ENCODE results near the gene STAC3.

The STAC3 gene

DNA sequence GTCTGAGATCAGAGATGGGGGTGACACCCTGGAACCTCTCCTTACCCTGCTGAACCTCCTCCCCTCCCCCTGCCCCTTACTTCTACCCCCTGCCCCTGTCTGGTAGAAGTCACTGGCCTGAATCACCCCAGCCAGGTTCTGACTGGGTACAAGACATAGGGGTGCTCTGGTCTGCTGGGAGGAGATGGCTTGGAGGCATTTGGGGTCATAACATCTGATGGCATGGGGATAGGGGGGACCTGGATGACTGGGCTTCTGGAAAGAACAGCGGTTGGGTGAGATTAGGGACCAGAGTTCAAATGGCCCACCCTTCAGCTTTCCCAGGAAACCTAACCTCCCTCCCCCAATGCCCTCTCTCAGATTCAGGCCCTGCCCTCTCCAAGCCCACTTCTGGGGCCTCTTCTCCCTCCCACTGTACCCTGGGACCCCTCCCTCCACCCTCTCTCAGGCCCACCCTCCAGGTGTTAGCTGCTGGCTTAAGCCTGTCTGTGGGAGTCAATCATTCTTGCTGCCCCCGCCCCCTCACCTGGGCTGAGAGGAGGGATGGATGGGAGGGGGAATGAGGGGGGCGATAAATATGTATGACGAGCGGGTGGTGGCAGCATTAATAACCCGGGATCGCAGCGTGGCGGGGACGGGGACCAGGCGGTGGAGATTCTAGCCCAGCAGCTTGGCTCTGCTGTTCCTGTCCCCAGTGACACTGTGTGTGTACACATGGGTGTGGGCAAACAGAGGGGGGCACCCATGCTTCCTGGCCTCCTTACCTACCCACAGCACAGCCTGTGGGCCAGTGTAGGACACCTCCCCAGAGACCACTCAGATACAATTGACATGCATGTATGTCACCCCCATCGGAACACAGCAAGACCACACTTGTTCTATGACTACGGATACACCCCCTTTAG is 28.4 kb downstream of the STAC3 start:
- no peak for DNase-seq (ENCODE audit: low read depth)

DNA sequence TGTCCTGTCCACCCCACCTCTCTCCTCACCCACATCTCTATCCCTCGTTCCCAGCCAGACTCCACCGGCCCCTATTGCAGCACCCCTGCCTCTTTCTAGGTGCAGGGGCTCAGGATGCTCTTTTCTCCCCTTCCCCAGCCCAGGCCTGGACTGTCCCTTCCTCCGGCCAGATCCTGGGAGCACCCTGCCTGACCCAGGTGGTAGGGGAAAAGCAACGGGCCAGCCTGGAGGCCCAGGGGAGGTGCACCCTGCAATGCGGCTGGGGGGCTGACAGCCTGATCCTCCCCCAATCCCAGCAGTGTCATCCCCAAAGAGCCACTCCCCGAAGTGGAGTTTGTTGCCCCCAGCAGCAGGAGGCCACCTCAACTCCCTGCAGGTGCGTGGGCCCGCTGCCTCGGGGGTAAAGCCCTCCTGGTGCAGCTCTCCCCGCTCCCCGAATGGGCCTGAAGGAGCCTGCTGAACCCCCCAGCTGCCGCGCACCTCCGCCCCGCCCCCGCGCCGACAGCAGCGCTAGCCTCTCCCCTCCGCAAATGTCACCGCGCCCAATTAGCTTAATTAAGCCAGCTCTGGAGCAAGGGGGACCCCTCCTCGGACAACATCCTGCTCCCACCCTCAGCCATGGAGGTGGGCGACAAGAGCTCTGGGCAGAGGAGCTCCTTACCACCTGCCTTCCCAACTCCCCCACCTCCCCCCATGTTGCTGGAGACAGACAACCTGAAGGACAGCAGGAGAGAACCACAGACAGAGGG is 29.6 kb downstream of the STAC3 start:
- DNase-seq (ENCODE audit: low read depth): no peak

DNA sequence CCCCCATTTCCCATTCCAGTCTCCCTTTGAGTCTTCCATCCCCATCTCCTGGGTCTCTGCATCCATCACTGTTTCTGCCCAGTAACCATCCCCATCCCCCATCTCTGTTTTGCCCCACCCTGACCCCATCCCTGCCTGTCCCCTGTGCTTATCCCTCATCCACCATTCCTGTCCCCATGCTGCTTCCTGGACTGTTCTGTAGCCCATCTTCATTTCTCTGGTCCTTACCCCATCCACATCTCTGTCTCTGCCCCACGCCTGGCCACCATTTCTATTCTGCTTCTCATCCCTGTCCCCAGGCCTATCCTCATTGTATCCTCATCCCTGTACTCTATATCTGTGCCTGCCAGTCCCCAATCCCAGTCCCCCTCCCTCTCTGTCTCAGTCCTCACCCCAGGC is 30.2 kb downstream of the STAC3 start:
- no peak for DNase-seq (ENCODE audit: low read depth)

DNA sequence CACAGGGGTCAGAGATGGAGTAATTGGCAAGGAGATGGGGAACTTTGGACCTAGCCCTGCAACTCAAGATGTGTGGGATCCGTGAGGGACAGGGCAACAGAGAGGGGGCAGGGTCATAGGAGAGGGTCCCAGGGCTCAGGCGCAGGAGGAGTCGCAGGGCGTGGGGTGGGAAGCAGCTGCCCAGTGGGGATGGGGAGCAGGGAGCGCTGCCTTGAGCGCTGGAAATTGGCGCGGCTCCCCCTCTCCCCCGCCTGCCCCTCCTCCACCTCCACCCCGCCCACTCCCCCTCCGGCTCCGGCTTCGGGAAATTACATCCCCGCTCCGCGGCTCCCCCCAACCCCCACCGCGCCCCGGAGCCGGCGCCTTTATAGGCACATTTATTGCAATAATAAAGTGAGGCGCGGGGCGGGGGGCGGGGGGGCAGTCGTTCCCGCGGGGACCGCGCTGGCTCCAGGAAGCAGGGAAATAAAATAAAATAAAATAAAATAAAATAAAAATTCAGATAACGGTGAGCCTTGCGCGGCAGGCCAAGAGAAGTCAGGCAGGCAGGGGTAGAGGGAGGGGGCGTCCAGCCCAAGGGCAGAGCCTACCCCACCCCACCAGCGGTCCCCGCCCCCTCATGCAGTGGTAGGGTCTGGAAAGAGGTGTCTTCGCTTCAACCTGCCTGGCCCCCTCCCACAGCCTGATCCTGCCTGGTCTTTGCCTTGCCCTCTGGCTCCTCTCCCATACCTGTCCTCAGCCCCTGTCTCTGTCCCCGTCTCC is 30.8 kb downstream of the STAC3 start:
- DNase-seq (ENCODE audit: low read depth): no peak

DNA sequence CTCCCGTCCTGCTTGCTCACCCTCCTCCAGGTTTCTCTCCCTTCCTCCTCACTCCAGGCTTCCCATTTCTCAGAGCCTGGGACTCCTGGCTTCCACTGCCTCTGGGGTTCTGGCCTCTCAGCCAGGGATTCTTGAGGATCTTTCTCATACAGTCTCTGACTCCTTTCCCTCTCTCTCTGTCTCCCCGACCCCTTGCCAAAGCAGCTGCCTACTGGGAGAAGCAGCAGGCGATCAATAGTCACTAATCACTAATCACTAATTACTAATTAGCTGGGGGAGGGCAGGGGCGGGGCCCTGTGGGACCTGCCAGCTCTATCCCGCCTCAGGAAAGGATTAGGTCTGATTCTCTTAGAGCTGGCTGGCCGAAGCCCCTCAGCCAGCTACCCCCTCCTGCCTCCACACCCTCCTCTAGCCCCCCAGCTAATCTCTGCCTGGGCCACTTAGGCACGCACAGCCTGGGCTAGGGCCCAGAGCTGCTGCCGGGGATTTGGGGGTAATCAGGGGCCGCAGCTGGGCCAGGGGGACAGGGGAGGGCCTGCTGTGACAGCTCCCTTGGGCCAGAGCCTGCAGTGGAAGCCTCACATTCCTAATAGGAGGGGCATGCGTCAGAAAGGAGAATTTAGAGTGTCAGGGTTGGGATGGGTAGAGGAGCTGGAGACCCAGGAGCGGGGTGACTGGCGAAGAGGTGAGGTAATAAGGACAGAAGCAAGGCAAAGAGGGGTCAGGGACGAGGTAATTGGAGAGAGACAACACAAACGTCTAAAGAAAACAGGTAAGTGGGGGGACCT is 31.6 kb downstream of the STAC3 start:
- DNase-seq (ENCODE audit: low read depth): no peak

DNA sequence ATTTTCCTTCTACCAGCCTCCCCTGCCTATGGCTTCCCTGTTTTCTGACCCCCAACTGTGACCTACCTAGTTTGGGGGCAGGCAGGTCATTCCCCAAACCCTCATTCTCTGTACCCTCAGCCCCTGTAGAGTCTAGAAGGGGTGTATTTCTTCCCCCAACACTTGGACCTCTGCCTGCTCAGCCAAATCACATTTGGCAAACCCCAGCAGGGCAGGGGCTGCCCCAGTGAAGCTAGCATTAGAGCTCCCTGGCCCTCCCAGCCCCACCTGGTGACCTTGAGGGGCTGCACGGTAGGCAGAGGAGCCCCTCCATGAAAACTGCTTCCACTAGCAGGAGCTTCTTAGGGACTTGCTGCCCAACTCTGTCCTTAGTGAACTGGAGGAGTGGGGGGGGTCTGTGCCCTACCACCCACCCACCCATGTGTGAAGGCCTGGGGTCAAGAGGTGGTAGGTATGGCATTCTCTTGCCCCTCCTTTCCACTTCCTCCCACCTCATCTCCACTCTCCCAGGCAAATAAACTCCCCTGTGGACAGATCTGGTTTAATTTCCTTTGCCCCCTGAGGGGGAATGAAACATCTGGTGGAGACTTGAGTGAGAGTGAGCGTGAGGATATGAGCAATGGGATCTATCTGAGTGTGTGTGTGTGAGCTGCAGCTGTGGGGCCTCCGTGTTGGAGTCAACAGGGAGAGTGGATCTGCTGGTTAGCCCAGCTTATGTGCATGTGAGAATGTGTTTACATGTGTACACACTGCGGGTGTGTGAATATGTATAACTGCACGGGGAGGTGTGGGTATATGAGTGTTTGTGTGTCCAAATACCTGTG is 32.7 kb downstream of the STAC3 start:
- DNase-seq (ENCODE audit: low read depth): no peak

DNA sequence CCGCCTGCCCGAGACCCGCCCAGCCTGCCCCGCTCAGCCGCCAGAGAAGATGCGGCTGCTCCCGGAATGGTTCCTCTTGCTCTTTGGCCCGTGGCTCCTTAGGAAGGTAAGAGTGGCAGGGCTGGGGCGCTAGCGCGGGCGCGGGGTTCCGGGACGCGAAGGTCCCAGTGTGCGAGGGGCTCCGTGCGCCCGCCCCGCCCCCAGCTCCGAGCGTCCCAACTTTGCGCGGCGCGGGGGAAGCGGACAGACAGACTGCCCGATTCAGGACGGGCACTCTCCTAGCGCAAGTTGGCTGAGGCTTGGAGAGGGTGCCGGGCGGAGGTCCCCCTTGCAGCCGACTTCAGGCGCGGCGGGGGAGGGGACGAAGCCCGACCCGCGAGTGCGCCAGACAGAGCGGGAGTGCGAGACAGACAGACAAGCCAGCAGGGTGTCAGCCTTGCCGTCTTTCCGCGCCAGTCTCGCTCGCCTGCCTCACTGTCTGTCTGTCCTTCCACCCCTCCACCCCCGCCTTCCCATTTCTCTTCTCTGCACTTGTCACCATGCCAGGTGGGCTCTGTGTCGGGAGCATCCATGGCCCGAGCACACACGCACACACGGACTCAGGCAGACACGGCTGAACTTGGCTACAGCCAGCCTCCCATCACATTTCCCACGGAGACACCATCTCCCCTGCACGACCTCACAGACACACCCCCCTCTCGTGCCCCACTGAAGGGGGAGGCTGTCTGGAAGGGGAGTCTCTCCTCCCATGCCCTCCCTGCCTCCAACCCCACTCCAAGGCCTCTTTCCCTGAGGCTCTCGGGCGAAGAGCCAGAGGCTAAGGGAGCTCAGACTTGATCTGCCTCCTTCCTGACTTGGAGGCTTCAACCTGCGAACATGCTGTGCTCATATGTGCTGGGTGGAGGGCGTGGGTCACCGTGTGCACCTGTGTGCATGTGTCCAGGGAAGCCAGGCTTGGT is 33.8 kb downstream of the STAC3 start:
- no peak for DNase-seq (ENCODE audit: low read depth)

DNA sequence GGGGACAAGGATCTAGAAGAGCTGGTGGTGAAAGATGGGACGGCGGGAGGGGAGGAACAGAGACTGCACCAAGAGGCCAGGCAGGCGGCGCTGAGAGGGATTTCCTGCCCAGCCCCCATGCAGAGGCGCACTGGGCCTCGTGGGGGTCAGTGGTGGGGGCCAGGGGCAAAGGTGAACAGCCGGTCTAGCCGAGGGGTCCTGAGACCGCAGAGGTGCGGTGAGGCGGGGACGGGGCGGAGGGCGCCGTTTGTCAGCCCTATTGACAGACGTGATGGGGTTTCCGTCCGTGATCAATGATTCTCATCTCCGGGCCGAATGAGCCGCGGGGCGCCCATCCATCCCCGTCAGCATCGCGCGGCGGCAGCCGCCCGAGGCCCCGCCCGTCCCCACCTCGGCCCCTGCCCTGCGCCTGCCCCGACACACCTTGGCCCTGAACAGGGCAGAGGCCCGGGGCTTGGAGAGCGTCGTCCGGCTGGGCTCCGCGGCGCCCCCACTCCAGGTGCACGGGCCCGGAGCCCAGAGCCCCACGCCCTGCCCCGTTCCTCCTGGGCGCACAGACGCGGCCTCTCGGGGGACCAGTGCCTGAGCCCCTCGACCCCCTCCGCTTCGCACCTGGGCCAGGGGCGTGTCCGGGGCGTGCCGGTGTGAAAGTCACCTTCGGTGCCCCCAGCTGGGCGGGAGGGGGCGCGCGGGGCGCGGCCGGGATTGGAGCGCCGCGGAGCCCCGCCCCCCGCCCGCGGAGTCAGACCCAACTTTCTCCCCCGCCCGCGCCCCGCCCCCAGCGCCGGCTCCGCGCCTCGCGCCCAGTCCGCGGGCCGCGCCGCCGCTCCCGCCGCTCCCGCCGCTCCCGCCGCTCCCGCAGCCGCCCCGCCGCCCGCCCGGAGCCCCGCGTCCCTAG is 34.7 kb downstream of the STAC3 start, which contains the start of gene NXPH4:
Gene NXPH4 (plus strand): TSS at position 781 of the 898 bp plus-strand sequence. CDS start 176 bp downstream, outside the sequence.
- no peak for DNase-seq (ENCODE audit: low read depth)

DNA sequence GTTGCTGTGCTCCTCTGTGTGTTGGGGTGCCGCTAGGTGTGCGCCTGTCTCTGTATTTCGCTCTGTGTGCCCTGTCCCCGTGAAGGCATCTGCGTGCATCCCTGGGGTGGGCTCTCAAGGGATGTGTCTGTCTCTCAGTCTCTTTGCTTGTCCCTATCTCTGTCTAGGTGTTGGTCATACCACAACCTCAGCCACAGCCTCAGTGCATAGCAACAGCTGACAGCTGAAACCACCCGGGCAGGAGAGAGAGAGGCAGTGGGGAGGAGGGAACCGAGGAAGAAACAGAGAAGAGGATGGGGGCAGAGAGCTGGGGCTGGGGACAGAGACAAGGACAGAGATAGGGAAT is 35.3 kb downstream of the STAC3 start:
- DNase-seq (ENCODE audit: low read depth): no peak

DNA sequence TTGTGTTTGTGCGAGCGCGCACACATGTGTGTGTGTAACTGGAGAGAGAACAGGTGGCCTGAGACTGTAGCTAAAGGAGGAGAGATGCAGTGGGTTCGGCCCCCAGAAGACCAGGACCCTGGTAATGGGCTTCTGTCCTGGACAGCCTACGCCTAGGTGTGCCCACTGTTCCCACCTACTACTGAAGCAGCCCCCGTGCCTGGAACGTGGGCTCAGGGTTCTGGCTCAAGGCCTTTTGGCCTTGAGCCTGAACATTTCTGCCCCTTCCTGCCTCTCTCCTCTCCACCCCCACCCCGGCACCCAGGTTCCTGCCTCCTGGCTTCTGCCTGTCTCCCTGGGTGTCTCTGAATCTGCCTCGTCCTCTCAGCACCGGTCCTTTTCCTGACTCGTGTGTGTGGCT is 35.9 kb downstream of the STAC3 start:
- no peak for DNase-seq (ENCODE audit: low read depth)

DNA sequence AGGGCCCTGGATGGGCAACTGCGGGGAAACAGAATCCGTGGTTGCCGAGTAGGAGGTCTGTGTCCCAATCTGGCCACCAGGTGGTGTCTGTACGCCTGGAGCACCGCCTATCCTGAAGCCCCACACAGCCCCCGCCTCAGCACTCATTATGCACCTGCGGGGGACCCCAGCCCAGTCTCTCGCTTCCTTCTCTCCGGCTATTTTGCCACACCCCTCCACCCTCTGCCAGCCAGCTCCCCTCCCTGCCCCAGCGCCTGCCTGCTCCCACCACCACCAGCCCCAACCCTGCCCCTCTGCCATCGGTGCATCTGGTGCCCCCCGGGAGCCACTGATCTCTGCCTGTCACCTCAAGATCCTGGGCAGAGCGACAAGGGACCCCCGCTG is 36.6 kb downstream of the STAC3 start:
- no peak for DNase-seq (ENCODE audit: low read depth)

DNA sequence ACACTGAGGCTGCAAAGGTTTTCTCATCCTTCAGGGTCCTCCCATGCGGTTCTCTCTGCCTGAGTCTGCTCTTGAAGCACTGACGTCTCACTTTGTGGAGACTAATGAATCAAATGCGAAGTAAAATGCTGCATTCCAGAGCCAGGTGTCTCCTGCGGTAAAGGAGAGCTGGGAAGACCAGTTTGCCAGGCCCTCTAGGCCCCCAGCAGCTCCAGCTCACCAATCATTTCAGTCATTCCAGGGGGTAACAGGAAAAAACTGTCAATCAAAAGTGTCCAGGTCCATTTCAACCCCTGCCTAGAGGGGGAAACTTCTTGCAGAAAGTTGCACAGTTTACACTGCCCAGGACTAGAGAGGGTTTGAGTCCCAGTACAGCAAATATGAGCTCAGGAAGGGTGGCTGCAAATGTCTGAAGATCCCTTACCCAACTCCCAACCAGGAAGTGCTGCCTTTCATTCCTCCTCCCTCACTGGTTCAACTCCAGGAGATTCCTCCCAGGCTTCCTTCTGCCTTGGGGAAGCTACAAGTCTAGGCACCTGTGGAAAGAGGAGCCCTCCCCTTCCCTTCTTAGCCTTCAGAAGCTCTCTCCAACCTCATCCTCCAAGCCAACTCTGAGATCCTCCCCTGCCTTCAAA is 37.1 kb downstream of the STAC3 start:
- no peak for DNase-seq (ENCODE audit: low read depth)

DNA sequence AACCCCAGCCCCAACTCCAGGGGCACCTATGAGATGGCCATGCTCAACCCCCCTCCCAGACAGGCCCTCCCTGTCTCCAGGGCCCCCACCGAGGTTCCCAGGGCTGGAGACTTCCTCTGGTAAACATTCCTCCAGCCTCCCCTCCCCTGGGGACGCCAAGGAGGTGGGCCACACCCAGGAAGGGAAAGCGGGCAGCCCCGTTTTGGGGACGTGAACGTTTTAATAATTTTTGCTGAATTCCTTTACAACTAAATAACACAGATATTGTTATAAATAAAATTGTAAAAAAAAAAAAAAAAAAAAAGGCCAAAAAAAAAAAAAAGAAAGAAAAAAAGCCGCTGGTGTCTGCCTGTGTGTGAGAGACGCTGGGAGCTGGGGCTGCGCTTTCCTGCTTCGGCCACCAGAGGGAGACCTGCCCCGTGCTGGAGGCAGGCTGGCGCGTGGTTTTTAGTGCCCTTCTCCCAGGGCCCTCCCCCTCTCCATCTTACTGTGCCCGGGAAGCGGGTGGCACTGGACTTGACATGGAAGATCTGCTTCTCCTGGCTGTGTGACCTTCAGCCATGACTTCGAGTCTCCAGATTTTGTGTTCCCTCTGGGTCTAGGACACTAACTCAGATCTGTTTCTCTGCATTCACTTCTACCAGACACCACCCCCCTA is 37.8 kb downstream of the STAC3 start:
- DNase-seq (ENCODE audit: low read depth): peak; percentile 53

DNA sequence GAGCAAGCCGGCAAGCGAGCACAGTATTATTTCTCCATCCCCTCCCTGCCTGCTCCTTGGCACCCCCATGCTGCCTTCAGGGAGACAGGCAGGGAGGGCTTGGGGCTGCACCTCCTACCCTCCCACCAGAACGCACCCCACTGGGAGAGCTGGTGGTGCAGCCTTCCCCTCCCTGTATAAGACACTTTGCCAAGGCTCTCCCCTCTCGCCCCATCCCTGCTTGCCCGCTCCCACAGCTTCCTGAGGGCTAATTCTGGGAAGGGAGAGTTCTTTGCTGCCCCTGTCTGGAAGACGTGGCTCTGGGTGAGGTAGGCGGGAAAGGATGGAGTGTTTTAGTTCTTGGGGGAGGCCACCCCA is 38.3 kb downstream of the STAC3 start:
- DNase-seq (ENCODE audit: low read depth): no peak

DNA sequence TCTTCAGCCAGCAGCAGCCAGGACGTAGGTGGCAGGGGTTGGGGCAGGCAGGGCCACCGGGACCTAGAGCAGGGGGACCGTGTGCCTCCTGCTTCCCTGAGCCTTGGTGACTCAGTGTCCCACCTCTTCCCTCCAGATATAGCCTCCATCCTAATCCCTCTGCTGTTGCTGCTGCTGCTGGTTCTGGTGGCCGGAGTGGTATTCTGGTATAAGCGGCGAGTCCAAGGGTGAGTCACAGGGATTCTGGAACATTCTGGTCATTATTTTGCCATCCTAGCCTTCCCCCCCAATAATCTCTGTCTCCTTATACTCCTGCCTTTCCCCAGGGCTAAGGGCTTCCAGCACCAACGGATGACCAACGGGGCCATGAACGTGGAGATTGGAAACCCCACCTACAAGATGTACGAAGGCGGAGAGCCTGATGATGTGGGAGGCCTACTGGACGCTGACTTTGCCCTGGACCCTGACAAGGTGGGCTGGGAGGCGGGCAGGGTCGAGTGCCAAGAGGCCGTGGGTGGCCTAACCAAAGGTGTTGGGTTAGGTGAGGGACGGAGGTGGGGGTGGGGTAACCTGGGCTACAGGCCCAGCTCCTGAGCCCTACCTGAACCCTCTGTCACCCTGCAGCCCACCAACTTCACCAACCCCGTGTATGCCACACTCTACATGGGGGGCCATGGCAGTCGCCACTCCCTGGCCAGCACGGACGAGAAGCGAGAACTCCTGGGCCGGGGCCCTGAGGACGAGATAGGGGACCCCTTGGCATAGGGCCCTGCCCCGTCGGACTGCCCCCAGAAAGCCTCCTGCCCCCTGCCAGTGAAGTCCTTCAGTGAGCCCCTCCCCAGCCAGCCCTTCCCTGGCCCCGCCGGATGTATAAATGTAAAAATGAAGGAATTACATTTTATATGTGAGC is 38.9 kb downstream of the STAC3 start:
- DNase-seq (ENCODE audit: low read depth): no peak

DNA sequence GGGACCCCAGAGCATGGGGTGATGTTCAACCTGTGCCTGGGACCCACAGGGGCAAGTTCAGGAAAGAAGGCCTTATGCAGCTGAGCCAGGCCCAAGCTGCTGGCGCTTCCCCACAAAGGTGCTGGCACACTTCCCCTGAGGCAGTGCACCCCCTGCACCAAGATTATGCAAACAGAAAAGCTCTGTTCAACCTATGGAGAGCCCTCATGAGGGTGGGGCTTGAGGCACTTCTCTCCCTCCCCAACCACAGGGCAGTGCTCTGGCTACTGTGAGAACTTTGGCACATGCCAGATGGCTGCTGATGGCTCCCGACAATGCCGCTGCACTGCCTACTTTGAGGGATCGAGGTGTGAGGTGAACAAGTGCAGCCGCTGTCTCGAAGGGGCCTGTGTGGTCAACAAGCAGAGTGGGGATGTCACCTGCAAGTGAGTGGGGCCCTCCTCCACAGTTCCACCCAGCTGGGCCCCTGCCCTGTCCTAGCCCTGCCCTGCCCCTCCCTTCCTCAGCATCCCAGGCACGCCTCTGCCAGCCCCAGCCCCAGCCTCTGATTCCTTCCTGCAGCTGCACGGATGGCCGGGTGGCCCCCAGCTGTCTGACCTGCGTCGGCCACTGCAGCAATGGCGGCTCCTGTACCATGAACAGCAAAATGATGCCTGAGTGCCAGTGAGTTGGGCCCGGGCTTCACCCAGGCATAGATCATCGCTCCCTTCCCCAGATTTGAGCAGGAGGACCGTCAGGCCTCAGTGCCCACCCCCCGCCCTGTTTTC is 39.9 kb downstream of the STAC3 start:
- no peak for DNase-seq (ENCODE audit: low read depth)

Data from HS-5 (cell line).